GM18861 (cell line): ENCODE data around the gene BET1.
A peak's percentile ranks its signal among the peaks of the same experiment; 100 is the strongest.

Experiments used
- ATAC-seq: cut with Tn5 transposase; IDR thresholded peaks from one replicate; pipeline ENCODE4 v1.9.1; 2021; ENCODE audit not compliant: unreplicated experiment

Gene BET1

DNA sequence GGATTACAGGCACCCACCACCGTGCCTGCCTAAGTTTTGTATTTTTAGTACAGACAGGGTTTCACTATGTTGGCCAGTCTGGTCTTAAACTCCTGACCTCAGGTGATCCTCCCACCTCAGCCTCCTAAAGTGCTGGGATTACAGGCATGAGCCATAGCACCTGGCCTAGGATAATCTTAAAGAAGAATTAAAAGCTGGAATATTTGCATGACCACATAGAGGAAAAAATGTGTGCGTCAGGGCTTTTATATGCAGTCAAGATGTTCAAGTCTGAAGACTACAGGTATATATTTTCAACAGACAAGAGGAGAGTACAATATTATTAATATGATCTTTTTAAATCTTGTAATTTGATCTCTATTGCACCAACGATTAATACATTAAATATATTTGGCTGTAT is 43.2 kb downstream of the BET1 start:
- no peak for ATAC-seq

DNA sequence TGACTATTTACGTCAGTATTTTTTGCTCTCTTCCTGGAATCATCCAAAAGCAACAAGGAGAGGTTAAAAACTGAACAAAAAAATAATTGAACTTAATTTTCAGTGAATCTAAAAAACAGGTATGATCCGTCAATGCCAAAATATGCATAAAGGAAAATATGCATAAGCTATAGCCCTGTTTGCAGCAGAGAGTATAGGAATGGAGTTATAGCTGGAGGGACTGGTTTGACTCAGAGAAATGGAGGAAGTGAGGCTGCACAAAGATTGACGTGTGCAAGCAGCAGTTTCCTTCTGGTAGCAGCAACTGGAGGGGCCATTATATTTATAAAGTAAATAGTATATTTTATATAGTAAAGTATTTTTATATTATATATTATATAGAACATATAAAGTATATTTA is 45.5 kb downstream of the BET1 start:
- ATAC-seq: no peak

DNA sequence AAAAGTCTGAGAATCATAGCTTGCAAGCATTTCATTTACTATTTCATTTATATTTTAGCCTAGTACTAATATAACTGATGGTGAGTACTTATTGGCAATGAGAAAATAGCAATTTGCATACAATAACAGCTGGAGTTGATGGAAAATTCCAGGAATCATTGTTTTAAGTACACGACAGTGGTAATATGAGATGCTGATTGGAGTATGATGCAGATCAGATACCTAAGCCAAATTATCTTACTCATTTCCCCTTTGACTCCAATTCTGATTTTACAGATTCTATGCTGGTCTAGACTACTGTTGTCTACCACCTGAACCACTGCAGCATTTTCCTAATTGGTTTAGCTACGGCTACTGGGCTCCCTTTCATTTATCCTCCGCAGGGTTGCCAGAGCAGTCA is 45.9 kb downstream of the BET1 start:
- no peak for ATAC-seq

DNA sequence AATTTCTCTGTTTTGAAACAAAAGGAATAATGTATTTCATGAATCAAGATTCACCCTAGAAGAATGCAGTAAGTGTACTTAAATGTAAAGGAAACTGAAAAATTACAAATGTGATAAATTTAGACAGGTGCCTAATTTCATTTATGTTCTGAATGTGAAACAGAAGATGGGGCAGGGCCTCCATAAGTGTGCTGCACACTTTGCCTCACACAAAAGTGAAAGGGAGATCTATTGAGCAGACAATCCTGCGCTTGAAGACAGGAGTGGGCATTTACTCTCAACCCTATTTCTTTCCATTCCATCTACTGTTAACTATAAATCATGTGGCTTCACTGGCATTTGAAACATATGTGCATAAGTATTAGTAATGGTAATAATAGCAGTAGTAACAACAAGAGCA is 46.4 kb downstream of the BET1 start:
- ATAC-seq: no peak

DNA sequence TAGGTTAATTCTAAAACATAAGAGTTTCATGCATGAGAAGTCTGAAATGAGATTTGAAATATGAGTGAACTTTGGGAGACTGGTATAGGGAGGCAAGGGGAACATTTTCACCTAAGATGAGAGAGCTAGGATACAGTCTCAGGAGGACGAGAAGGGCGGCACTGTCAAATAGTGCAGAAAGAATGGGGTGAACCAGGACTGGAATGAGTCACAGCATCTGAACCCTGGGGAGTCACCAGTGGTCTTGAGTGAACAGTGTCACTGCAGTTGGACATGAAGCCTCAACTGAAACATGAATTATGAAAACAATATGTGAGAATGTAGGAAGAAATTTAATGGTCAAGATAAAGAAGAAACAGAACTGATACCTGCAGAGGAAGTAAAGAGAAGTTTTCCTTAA is 48.9 kb downstream of the BET1 start:
- ATAC-seq: peak; percentile 85

DNA sequence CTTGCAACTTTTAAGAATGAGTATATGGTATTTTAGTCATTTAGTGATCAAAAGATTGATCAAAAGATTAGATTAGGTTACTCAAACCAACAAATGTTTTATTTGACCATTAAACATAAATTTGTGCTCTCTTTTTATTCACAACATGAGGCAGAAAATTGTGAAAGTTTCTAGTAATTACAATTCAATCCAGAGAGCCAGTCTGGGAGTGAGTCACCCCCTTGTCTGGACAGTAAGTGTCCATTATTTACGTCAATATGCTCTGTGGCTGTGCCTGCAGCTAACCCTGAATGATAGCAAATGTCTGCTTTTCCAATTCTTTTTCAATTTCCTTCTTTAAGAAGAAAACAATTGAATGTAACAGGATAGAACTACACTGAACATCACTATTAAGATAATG is 54.7 kb downstream of the BET1 start:
- ATAC-seq: no peak

DNA sequence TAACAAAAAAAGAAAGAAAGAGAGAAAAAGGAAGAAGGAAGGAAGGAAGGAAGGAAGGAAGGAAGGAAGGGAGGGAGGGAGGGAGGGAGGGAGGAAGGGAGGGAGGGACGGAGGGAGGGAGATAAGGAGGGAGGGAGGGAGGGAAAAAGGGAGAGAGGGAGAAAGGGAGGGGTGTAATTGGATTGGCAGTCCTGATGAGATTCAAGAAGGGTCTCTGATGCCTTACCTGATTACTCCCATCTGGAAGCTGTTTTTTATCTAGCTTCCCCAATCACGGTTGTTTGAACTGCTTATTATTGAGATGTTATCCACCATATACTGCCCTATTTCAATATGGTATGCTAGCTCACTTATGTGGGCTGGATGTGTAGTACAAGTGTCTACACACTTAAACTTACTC is 55.3 kb downstream of the BET1 start:
- no peak for ATAC-seq

DNA sequence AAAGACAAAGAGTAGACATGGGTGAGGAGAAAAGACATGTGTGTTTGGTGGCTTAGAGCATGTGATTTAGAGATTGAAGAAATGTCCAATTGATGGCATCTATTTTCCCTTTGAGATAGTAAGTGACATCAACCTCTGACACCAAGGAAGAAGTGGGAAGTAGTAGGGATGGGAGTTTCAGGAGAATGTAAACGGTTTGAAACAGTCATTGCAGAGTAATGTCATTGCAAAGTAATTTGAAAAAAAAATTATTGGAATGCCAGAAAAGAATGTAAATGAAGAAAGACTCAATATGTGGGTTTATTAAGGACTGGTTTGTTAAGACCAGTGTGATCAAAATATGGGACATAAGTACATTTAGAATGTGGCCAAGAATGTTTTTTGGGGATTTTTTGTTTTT is 56.0 kb downstream of the BET1 start:
- ATAC-seq: no peak

DNA sequence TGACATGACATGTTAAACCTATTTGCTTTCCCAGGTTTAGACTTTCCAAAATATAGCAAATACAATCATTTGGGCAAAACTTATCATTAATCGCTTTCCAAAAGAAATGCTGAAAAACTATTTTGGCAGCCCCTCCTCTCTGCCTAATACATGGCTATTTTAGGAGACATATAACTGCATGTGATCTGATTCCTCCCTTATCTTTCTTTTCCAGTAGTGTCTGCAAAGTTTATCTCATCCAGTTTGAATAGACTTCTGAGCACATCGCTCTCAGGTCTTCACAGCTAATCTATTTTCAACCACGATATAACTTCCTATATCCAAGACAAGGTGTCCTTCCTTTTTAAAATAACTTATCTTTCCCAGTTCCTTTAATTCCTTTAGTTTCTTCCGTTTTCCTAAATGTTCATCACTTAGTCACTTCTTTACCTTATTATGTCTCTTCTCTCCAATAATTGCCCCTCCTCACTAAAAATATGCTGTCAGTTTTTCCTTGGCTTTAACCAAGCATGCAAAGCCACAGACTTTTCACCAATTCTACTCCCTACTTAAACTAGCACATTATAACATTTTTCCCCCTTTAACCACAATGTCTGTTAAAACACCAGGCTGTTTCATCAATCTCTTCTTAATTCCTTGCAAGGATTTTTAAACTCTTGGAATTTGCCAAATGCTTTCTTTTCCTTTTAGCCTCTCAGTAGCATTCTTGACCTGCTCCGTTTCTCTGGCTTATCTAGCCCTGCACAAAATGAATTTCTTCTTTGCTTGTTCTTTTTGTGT is 58.2 kb downstream of the BET1 start:
- ATAC-seq: no peak

DNA sequence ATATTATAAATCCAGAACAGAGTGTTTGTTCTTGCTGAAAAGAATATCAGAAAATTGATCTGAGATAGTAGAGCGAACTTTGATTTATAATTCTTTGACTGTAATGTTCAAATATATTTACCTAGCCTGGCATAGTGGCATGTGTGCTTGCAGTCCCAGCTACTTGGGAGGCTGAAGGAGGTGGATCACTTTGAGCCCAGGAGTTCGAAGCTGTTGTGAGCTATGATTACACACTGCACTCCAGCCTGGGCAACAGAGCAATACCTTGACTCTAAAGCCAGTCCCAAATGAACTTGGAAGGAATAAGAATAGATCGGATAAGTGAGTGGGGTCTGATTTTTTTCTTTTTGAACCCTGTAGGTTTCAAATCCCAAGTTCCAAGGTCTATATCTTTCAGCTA is 59.1 kb downstream of the BET1 start:
- no peak for ATAC-seq

DNA sequence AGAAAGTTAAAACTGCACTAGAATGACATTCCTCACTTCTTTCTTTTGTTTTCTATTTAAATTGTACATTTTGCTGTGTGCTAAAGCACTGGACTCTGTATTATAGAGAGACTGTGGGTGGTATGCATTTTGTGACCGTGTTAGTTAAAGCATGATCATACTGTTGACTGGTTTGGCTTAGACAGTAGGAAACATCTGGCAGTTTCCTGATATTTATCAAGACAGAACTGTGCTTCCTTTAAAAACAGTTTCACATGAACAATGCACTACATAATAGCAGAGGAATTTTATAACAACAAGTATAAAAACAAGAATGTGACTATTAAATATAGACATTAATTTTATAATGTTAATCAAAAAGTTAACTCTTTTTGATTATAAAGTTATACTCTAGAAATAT is 59.5 kb downstream of the BET1 start:
- no peak for ATAC-seq

DNA sequence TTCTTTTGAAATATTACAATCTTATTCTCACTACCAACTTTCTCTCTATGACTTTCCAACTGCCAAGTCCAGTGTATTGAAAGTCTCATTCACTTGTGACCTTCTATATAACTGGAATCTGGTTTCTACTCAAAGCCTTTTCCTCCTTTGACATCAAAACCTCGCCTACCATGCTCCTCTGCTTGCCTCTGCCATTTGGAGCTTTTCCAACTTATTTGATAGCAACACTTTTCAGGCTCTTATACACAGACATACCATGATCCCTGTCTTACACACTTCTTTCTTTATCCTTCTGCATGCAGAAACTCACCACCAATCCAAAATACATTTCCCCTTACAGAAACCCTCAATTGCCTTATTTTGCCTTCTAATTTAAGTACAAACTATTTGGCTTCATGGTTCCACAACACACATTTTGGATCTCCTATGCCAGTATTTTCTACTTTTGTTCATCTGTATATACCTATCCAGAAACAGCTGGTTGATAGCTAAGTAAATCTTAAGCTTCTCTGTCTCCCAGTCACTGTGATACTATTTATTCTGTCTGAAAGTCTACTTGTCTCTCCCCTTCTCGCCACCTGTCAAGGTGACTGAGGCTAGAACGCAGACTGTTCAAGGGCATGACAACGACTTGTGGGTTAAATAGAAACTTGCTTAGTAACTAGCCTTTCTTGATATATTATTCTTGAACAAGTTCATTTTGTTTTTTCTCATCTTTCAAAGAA is 60.2 kb downstream of the BET1 start:
- ATAC-seq: no peak
